ENCODE results near the gene CNNM1. TPM values are rescaled to one million over a fixed set of nuclear protein-coding genes. Genes with fewer than 3 reads are reported as not detected.

Gene CNNM1
- total RNA-seq, 1 donor from 2014 or later: not detected

DNA sequence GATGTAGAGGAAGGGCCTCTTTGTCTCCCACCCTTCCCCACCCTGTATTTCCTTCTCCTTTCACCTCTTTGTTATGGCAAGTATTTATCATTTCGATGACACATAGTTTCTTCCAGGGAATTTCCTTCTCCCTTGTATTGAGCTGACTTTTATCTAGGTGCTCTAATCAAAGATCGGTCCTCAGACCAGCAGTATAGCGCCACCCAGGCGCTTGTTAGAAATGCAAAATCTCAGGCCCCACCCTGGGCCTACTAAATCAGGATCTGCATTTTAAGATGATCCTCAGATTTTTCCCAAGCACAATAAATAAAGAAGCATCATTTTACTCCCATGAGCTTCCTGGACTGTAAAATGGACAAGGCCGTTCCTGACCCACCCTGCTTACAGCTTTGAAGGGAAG, 113.2 kb downstream of the CNNM1 start:
- DNase-seq (ENCODE audit: extremely low read depth, low read depth, low spot score): no peak

DNA sequence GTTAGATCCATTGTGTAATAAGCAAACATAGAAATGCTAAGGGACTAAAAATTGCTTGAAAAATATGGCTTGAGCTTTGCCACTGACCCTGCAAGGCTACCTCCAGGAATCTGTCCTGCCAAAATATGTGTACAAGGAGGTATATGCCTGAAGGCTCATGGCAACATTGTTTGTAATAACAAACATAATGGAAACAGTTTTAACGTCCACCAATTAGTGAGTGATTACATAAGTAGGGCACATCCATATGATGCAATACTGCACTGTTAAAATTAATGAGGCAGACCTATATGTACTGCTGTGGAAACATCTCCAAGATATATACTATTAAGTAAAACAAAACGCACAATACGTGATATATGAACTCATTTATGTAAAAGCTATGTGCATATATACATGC, 114.3 kb downstream of the CNNM1 start:
- DNase-seq (ENCODE audit: extremely low read depth, low read depth, low spot score): no peak

Other genes with a start within 250 kb of the CNNM1 start
- not detected in 2 replicates for gene HPSE2, start 93.5 kb upstream of the CNNM1 start, total RNA-seq
- 14.4 and 22.1 TPM in 2 replicates for gene GOT1, start 101.3 kb downstream of the CNNM1 start, total RNA-seq
- gene NKX2-3, start 203.6 kb downstream of the CNNM1 start, total RNA-seq: not detected in 2 replicates

All from glomerular endothelial cell (primary cell).